GM12872 (cell line): ENCODE measurements around the gene SNX15.

Source experiments
- CTCF ChIP-seq: IDR thresholded peaks from 3 replicates; pipeline ENCODE4 v1.5.1; 2011; ENCODE audit warnings: low read depth, mild to moderate bottlenecking, low read length, moderate library complexity; ENCODE audit not compliant: insufficient read depth

SNX15 gene

GRCh38 chr11:65060913-65061408 is 33.7 kb downstream of the SNX15 start:
- no peak for TF ChIP-seq CTCF

- no peak for TF ChIP-seq CTCF
These were observed 36.3 kb downstream of the SNX15 start for GRCh38 chr11:65063532-65063931.

GRCh38 chr11:65064847-65065240 is 37.6 kb downstream of the SNX15 start:
- no peak for TF ChIP-seq CTCF

GRCh38 chr11:65065851-65066250 is 38.6 kb downstream of the SNX15 start:
- no peak for TF ChIP-seq CTCF

- TF ChIP-seq CTCF, result no peak
These were observed 39.1 kb downstream of the SNX15 start for GRCh38 chr11:65066315-65066714.

- no peak for TF ChIP-seq CTCF
These were observed 39.6 kb downstream of the SNX15 start for GRCh38 chr11:65066805-65067291.

GRCh38 chr11:65067446-65067845 is 40.2 kb downstream of the SNX15 start:
- no peak for TF ChIP-seq CTCF
